ENCODE results near the gene AARS1. TPM values are rescaled to one million over a fixed set of nuclear protein-coding genes. Genes with fewer than 3 reads are reported as not detected.
"Not testable (repeated sequence)": the region's sequence is repeated elsewhere in the genome, so short reads cannot be mapped to it uniquely, and the experiment has no call there.

Gene AARS1
- polyA plus RNA-seq, 3 donors: 13.9 to 16.6 (median 16.3) TPM

- H3K36me3 ChIP-seq (replicated peaks in 1 of 2; ENCODE audit: control insufficient read depth in 1 of 2, insufficient read depth in 2 of 2, low read length in 2 of 2): no peaks in the 10 kb centered on the region
- Mint-ChIP-seq H3K36me3 (no peaks in the 10 kb centered on the region), H3K4me1 (peaks cover 11% of the 10 kb centered on the region), H3K9me3 (peaks cover 0 to 4% (median 0%) of the 10 kb centered on the region in 7 donors), H3K27ac (no peak overlapping the region), H3K4me3 (no peak overlapping the region), H3K27me3 (ENCODE audit: low read depth in 3 of 3) (peaks cover 0 to 1% (median 0%) of the 10 kb centered on the region in 3 donors)
- H3K27ac ChIP-seq (ENCODE audit: low read depth in 1 of 2, low read length in 2 of 2): no peak overlapping the region
- peaks cover 11% of the 10 kb centered on the region in 2 donors for H3K4me1 ChIP-seq (ENCODE audit: control insufficient read depth in 1 of 2, insufficient read depth in 2 of 2, low read length in 2 of 2)
- intact Hi-C loops (cut with micrococcal nuclease): loop anchor here in 1 of 2 donors (10.0 kb wide), 1 partner anchor 54 kb away; the partner anchor contains the start of gene DDX19A
- DNase-seq: no peak
- no peak for TF ChIP-seq CTCF (IDR thresholded peaks at IDR 0.05)
- H3K4me2 ChIP-seq (replicated peaks; ENCODE audit: extremely low read depth, low read length, poor library complexity, severe bottlenecking): no peak overlapping the region
- H3K9me3 ChIP-seq (replicated peaks in 1 of 2; ENCODE audit: control insufficient read depth in 1 of 2, insufficient read depth in 1 of 2, low read length in 2 of 2): no peaks in the 10 kb centered on the region
- H3K79me2 ChIP-seq (ENCODE audit: insufficient read depth, low read length): peaks cover 14% of the 10 kb centered on the region
- no peak overlapping the region for H3K4me3 ChIP-seq (replicated peaks in 1 of 3; ENCODE audit: low read depth in 2 of 3, low read length in 3 of 3)
- peak overlapping the region; percentile 78 for H2AFZ ChIP-seq (ENCODE audit: insufficient read depth, low read depth, low read length, poor library complexity, severe bottlenecking)
- no peaks in the 10 kb centered on the region for H3K27me3 ChIP-seq (ENCODE audit: control insufficient read depth in 2 of 2, insufficient read depth in 2 of 2, low read length in 2 of 2)
- no peak overlapping the region for H3K9ac ChIP-seq (ENCODE audit: insufficient read depth, low read length, poor library complexity, severe bottlenecking)
- no peaks in the 10 kb centered on the region for H4K20me1 ChIP-seq (ENCODE audit: insufficient read depth, low read length)
Measured at GRCh38 chr16:70290949-70291519, 1.7 kb upstream of the AARS1 start.

GRCh38 chr16:70287304-70287971 lies 1.9 kb downstream of the AARS1 start:
- Mint-ChIP-seq H3K36me3 (peaks cover 5 to 11% of the 10 kb centered on the region in 2 donors), H3K4me3 (peak overlapping the region in 1 of 2 donors; percentile 96), H3K4me1 (peaks cover 15% of the 10 kb centered on the region)
- H2AFZ ChIP-seq (ENCODE audit: insufficient read depth, low read depth, low read length, poor library complexity, severe bottlenecking); H3K27me3 Mint-ChIP-seq (ENCODE audit: low read depth in 3 of 3); H3K4me2 ChIP-seq (replicated peaks; ENCODE audit: extremely low read depth, low read length, poor library complexity, severe bottlenecking); H4K20me1 ChIP-seq (ENCODE audit: insufficient read depth, low read length); H3K9ac ChIP-seq (ENCODE audit: insufficient read depth, low read length, poor library complexity, severe bottlenecking); H3K27me3 ChIP-seq (ENCODE audit: control insufficient read depth in 2 of 2, insufficient read depth in 2 of 2, low read length in 2 of 2); intact Hi-C loops (cut with micrococcal nuclease); H3K9me3 Mint-ChIP-seq; H3K27ac ChIP-seq (ENCODE audit: low read depth in 1 of 2, low read length in 2 of 2); DNase-seq; H3K4me3 ChIP-seq (replicated peaks in 1 of 3; ENCODE audit: low read depth in 2 of 3, low read length in 3 of 3); H3K9me3 ChIP-seq (replicated peaks in 1 of 2; ENCODE audit: control insufficient read depth in 1 of 2, insufficient read depth in 1 of 2, low read length in 2 of 2); H3K36me3 ChIP-seq (replicated peaks in 1 of 2; ENCODE audit: control insufficient read depth in 1 of 2, insufficient read depth in 2 of 2, low read length in 2 of 2); H3K27ac Mint-ChIP-seq: not testable (repeated sequence)
- peaks cover 11% of the 10 kb centered on the region in 2 donors for H3K4me1 ChIP-seq (ENCODE audit: control insufficient read depth in 1 of 2, insufficient read depth in 2 of 2, low read length in 2 of 2)
- WGBS (ENCODE audit: insufficient coverage): 95% methylated on average over 15 of the region's 17 CpGs
- peaks cover 22% of the 10 kb centered on the region for H3K79me2 ChIP-seq (ENCODE audit: insufficient read depth, low read length)

Measured in CD14-positive monocyte (primary cell).